Renal cortical epithelial cell (primary cell): ENCODE data around the gene CCDC9. TPM values are rescaled to one million over a fixed set of nuclear protein-coding genes. Genes with fewer than 3 reads are reported as not detected.
A peak's percentile ranks its signal among the peaks of the same experiment; 100 is the strongest.

Experiments used
- DNase-seq: peaks from one replicate; pipeline ENCODE4 v3.0.0-alpha.2; 2011; ENCODE audit warnings: low read depth
- total RNA-seq: library from RNA; depleted of rRNA; stranded (reverse); fragments of >200 nt; gene quantifications from 2 replicates; pipeline ENCODE4 v1.2.3, GENCODE V29; 2014

Gene CCDC9
- total RNA-seq, result 4.0 and 9.8 TPM in 2 replicates

DNA sequence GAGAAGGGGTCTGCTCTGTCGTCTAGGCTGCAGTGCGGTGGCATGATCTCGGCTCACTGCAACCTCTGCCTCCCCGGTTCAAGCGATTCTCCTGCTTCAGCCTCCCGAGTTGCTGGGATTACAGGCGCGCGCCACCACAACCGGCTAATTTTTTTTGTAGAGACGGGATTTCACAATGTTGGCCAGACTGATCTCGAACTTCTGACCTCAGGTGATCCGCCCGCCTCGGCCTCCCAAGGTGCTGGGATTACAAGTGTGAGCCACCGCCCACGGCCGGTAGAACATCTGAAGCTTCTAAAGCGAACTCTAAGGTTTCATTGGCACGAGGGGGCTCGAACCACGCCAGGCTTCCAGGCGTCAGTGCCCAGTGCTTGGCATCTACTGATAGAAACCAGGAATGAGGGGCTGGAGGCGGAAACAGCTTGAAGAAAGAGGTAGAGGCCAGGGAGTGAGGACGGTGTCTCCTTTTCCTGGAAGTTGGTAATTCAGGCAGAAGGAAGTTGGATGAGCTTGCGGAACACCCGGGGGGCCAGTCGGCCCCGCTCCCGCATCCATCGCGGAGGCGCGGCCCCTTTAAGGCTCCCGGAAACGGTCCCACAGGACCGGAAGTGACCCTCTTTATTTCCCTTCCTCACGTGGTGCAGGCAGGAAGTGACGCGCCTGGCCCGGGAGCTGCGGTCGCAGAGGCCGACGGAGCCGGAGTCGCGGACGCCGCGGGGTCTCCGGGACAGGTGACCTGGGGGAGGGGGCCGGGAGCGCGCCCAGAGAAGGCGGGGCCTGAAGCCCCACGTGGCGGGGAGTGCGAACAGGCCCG, at the start of gene CCDC9:
CCDC9 (plus strand) TSS at position 647 of the 814 bp plus-strand sequence. CDS start 1,876 bp downstream, outside the sequence.
- peak; percentile 90 for DNase-seq

DNA sequence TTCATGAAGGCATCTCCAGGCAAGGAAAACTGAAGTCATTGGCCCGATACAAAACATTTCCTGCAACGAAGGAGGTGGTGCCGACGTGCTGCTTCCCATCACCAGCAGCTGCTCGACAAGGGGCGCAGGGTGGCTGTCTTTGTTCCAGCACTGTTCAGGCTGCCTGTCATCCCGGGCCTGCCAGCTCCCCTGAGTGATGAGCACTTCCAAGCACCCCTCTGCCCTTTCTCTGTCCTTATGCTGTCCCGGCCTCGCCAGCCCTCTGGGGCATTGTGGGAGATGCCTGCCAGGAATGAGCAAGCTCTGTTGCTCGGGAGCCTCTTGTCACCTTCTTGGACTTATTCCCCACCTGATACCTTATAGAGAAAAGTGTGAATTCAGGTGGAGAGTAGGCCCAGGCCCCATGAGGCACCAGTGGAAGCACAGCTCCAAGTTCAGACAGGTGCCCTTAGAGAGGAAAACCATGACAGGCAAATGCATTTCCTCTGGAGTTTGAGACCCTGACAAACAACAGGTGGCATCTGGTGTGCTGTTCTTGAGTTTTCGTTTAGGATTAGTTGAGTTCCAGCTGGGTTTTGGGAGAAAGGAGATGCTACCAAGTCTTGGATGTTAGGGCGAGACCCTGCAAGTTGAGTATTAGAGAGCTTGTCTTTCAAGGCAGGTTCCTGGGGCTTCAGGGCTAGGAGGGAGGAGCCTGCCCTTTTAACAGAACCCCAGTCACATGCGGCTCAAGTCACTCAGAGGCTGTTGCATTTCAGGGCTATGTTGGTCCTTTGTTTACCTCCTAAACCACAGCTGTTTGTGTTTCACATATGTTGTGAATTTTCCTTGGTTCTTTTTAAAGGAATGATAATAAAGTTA, 46.8 kb upstream of the CCDC9 start:
- no peak for DNase-seq

DNA sequence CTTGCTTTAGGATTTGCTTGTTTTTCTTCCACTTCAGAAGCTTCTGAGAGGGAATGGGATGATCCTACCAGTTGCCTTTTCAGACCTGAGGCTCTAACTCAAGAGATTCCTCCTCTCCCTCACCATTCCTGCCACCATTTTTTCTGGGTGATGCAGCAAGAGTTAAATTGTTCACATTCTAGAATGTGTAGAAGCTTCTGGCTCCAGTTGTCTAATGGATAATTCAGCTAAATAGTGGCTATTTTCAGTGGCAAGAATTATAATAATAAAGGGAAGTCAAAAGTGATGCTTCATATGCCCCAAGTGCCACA, 46.2 kb upstream of the CCDC9 start:
- no peak for DNase-seq

DNA sequence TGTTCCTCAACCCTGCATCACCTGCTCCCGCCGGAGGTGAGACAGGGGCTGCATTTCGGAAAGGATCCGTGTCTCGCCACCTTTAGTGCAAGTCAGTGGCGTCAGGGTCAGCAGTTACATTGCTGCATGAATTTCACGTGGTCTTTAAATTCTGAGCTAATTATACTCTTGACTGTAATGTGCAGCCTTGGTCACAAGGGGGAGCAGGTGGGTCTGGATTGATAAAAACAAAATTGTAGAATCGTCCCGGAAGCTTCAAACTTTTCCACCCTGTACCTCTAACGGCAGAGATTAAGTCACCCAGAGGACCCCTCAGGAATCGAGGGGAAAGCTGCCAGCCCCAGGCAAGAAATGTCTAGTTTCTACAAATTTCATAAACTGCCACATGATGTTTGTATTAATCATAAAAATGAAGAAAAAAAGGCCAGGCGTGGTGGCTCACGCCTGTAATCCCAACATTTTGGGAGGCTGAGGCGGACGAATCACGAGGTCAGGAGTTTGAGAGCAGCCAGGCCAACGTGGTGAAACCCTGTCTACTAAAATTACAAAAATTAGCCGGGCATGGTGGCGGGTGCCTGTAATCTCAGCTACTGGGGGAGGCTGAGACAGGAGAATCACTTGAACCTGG, 45.5 kb upstream of the CCDC9 start:
- peak; percentile 76 for DNase-seq

DNA sequence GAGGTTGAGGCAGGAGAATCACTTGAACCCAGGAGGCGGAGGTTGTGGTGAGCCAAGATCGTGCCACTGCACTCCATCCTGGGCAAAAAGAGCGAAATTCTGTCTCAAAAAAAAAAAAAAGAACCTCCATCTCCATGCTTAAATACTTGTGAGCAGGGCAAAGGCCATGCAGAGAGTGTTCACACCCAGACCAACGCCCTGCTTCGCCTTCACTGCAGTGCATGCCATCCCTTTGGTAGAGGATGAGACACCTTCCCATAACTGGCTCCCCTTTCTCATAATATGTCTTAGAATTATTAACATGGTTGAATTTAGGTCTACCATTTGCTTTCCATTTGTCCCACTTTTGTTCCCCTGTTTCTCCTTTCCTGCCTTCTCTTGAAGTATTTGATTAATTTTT, 40.7 kb upstream of the CCDC9 start:
- no peak for DNase-seq

DNA sequence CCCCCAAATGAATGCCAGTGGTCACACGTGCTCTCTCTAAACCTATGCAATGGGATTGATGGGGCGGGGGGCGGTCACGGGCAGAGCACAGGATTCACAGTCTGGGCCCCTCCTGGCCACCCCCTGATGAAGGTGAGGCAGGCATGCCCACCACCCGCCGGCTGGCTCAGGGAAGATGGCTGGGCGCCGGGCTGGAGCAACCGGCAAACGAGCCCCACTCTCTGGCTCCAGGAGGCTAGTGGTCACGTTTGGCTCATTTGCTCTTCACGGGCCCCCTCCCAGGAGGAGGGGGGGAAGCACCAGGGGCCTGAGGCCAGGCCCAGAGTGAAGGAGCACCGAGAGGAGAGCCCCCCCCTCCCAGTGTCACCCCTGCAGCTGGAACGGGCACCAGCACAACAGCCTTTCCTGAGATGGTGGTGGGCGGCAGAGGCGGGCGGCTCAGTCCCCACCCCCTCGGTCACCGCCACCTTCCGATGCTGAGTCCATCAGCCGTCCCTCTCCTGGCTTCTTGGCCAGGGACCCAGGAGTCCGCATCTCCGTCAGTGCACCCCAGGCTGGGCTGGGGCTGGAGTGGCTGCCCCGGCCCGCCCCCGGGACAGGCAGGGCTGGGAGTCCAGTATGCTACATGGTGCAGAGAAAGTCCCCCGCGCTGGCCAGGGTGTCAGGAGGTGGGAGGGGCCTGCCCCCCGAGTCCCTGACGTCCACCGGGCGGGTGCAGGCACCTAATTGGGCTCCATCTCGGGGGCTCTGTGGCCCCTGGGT, 35.1 kb upstream of the CCDC9 start:
- DNase-seq, result no peak

DNA sequence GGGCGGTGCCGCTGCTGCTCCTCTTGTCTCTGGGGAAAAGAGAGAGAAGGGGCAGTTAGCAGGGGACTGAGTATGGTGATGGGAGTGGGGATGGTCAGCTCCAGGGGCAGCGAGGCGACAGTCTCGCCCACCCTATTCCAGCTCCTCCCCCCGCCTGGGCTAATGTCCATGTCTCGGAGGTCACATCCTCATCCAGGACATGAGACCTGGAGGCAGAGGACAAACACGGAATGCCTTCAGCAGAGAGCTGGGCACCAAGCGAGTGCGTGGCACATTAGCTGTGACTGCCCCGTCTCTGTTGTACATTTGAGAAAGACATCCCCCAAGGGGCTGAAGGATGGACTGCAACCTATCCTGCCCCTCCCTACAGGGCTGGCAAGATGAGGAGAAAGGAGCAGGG, 34.4 kb upstream of the CCDC9 start:
- DNase-seq, result no peak

DNA sequence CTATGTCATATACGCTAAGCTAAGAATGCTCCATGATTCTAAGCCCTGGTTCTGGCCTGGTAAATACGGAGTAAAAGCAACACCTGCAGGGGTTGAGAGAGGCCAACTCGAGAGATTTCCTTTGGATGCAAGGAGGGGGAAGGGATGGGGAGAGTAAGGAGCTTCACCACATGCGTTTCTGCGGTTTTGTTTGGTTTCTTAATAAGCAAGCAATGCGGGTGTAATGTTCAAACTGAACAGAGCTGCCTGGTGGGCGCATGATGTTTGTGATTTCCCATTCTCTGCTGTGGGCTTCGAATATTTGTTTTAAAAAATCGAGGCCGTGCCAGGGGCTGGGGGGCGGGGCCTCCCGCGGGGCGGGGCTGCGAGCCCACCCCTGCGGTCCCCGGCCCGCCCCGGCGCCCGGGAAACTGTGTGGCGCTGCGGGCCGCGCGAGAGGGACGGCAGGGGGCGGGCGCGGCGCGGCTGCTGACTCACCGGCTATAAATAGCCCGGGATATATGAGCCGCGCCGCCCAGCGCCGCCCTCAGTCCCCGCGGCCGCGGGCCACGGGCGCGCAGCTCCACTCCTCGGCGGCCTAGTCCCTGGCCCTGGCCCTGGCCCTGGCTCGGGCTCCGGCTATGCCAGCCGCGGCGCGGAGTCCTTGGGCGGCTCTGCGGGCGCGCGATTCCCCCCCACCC, 30.4 kb upstream of the CCDC9 start:
- peak; percentile 59 for DNase-seq

DNA sequence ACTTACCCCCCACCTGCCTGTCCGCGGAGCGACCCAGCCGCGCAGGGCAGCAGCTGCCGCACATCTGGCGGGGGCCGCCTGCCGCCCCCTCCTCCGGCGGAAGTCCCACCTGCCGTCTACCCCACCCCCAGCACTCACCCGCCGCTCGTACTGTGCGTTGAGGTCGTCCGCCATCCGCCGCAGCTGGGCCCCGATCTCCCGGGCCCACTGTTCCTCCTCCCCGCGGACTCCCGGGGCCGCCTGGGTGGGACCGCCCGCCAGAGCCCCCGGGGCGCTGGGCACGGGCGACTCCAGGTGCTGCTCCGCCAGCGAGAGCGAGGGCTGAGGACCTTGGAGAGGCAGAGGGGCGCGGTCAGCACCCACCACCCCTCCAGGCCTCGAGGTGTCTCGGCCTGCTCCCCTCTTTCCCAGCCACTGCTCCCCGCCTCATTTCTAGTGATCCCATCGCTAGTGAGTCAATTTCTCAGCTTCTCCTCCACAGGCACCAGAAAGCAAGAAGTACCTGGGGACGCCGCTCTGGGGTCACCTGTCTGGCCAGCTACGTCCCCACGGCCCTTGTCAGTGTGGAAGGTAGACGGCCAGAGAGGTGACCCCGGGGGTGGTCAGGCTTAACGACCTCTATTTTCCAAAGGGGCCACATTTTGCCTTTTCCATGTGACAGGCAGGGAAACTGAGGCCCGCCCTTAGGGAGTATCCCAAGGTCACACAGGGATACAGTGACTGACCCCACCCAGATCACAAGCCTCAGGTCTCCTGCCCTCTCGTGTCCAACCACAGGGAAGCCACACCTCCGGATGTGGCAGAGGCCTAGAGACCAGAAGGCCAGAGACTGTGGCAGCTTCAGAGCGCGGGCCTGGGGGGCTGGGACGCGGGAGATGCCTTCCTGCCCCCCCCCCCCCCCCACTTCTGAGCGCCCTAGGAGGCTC, 29.6 kb upstream of the CCDC9 start:
- peak; percentile 63 for DNase-seq

DNA sequence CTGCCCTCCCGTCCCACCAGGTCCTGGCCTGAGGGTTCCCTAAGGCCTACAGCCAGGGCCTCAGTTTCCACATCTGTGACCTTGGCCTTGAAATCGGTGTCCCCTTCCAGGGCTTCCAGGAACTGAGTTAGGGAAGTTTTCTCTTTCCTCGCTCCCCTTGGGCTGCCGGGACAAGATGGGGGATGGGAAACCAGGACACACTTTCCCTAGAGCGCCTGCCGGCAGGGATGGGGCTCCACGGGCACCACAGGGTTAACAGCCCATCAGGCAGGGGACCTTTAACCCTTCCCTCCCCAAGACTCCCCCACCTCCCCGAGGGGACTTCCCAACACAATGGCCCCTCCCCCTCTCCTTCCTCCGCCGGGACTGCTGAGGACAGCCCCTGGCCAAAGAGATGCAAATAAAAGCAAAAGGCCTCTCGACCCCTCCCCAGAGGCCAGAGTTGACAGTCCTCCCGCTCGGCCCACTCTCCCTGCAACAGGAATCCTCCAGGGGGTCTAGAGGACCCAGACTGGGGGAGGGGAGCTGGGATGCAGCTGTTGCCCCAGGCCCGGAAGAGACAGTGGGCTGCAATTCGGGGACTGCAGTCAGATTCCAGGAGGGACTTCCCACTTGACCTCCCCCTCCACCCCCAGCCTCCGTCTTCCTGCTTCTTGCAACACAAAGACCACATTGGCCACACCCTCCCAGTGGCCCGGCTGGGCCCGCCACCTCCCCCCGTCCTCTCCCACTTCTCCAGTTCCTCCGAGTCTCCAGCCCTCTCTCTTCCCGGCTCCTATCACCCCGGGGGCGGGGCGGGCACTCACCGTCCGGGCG, 28.8 kb upstream of the CCDC9 start:
- DNase-seq, result peak; percentile 88

DNA sequence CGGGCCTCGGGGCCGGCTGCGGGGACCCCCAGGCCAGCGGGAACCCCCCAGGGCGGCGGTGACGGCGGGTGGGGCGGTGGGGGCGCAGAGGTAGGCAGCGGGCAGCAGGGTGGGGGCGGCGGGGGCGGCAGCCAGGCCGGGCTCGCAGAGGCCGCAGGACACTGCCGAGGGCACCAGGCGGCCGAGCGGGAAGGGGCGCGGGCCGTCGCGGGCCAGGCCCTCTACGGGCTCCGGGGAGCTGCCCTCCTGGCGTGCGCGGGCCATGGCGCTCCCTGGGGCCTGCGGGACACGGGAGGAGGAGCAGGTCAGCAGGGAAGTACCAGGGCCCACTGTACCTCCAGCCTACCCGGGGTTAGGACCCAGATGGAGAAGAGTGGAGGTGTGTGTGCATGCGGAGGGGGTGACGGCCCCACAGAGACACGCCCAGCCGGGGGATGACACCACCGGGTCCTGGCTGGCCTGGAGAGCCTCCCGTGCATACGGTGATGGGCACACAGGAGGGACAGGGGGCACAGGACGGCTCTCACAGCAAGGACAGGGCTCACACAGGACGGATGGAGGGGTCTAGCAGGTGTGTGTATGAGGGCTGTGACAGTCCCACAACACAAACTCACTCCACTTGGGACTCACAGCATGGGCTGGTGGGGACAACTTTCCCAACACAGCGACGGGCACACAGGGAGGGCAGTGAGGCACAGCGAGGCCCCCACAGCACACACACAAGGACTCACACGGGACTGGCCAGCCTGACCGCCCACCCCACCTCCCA, 28.0 kb upstream of the CCDC9 start:
- DNase-seq, result no peak

DNA sequence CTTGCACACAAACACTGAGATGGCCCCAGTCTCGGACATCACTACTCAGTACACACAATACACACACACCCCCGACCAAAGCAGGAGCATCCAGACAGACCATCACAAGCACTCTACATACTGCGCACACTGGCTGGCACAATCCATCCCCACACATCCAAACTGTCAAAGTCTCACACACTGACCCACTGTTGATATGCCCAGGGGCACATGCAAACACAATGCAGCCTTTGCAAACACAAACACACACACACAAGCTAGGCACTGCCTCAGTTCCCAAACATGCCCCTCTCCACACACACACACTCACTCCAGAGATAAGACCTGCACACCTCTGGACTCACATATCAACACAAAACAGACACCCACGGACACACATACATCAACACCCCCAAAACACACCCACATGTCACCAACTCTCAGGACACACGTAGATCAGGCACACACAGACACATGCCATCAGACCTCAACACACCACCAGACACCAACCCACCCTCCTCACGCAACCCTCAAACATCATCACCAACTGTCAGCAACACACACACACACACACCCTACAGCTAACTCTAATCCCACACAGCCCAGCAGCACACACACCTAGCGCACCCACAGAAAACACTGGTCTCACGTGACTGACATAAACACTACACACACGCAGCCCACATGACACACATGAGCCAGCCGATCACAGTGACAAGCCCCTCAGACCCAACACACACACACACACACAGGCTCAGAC, 27.2 kb upstream of the CCDC9 start:
- no peak for DNase-seq

DNA sequence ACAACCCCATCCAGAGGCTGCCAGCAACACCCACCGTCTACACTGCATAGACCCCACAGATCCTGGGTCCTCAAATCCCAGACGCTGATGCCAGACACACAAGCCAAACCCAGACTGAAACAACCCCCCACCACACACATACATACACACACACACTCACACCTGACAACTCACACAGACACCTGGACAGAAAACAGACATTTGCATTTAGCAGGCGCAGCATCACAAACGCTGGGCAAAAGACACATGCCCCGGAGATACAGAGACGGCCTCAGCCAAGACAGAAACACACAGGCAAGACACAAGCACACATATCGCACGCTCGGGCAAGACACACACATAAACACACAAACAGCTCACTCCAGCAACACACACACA, 26.7 kb upstream of the CCDC9 start:
- DNase-seq, result no peak

DNA sequence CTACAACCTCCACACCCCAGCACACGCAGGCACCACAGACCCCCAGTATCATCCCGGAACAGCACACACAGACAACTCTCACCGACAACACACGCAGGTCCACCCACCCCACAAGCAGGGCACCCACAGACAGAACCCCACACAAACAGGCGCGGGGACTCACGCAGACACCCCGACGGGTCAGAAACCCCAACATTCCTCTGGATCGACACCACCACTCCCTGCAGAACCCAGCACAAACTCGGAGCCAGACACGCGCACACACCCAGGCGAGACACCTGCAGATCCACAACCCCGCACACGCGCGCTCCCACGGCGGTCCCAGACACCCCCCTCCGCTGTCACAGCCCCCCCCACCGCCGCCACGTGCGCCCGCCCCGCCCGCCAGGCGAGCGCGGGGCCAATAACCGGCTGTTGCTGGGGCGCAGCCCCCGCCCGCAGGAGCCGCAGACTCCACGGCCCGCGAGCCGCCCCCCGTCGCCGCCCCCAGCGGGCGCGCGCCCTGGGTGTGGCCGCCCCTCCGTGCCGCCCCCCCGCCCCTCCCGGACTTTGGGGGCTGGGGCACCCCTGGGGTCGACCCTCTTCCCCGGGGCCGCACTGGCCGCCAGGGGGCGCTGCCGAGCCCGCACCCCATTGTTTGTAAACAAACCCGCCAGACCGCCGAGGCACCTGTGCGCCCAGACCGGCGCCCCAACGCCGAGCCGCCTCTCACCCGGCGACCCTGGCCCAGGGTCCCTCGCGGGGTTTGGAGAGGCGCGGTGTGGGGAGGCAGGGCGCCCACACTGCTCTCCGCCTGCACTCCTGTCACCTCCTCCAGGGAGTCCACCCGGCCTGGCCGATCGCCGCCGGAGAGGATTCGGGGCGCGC, 26.0 kb upstream of the CCDC9 start:
- DNase-seq, result no peak

DNA sequence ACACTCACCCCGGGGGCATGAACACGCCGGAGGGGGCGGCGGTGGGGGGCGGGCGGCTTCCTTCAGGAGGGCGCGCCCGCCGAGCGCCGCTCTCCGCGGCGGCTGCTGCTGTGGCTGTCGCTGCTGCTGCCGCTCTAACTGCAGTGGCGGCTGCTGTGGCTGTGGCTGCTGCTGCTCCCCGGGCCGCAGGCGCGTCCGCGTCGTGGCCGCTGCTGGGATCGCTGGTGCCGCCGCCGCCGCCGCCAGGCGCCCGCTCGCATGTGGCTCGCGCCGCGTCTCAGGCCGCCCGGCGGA, 25.5 kb upstream of the CCDC9 start, which contains the start of gene BBC3:
BBC3 (minus strand) TSS at position 279 of the 294 bp plus-strand sequence. CDS start 2,768 bp downstream, outside the sequence.
- no peak for DNase-seq

DNA sequence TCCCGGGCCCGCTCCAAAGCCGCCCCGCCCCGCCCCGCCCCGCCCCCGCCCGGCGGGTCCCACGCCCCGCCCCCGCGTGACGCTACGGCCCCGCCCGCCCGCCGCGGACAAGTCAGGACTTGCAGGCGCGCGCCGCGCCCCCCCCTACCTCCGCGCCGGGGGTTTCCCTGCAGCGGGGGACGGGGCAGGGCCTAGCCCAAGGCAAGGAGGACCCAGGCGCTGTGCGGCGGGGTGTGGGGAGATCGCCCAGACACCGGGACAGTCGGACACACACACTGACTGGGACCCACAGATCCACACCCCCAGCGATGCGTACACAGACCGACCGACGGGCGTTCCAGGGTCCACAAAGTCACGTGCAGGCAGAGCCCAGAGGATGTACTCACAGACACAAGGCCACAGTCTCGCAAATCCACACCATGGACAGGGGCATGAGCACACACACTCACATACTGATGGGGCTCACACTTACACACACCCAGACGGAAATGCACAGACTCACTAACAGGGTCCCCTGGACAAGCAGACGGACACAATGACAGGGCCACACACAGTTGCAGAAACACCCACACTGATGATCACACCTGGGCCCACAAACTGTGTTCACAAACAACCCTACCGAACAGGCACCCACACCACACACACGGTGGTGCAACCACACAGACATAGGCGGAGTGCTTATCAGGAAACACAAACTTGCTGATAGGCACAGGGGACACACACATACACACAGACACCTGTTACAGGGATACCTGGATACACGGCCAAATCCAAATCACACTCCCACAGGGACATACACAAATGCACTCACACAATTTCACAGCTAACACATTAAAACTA, 24.9 kb upstream of the CCDC9 start:
- peak; percentile 58 for DNase-seq
